T-helper 1 cell treated with Interleukin-12 subunit alpha and Interleukin-12 subunit beta and Interleukin-4 antibody, amounts not matched to agents 30 μg/mL and 1 μg/mL, for 36 hours (primary cell): ENCODE data around the gene MAD1L1.

ENCODE experiments used
- H3K27ac Mint-ChIP-seq: one replicate; pipeline ENCODE4 v1.8.0; 2021; ENCODE audit warnings: mild to moderate bottlenecking, mixed read lengths
- H3K27me3 Mint-ChIP-seq: one replicate; pipeline ENCODE4 v1.8.0; 2021; ENCODE audit warnings: low read depth, mixed read lengths
- H3K36me3 Mint-ChIP-seq: one replicate; pipeline ENCODE4 v1.8.0; 2021; ENCODE audit warnings: low read depth, mixed read lengths
- H3K4me1 Mint-ChIP-seq: one replicate; pipeline ENCODE4 v1.8.0; 2021; ENCODE audit warnings: low read depth, mixed read lengths
- H3K4me3 Mint-ChIP-seq: one replicate; pipeline ENCODE4 v1.8.0; 2021; ENCODE audit warnings: mild to moderate bottlenecking, moderate library complexity, mixed read lengths
- H3K9me3 Mint-ChIP-seq: one replicate; pipeline ENCODE4 v1.8.0; 2021; ENCODE audit warnings: mixed read lengths

The MAD1L1 gene

DNA sequence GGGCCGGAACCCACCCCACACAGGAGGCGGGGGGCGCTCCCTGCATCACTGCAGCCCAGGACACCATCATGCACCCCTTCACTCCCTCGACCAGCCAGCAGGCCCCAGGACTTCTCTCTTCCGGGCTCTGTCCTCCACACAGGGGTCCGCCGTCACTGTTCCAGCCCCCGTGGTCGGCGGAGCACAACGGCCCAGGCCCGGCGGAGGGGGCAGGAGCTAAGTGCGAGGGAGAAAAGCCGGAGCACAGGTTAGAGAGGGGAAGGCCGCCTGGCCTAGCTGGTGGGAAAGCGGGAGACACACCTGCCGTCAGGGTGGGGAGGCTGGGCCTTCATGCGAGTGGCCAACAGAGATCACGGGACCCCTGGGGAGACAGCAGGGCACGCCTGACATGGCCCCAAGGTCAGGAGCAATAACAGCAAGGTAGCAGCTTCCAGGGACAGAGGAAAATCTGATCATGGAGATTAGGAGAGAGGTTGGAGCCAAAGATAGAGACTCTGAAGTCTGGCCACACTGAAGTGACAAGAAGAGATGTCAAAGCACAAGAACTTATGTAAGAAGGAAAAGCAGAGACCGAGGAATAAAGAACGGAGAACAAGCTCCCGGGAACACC, 151.1 kb downstream of the MAD1L1 start:
- no peaks in the 10 kb centered on the region for H3K36me3 Mint-ChIP-seq
- no peak overlapping the region for H3K27ac Mint-ChIP-seq
- no peaks in the 10 kb centered on the region for H3K9me3 Mint-ChIP-seq
- H3K4me3 Mint-ChIP-seq: no peak overlapping the region
- H3K4me1 Mint-ChIP-seq: peaks cover 5% of the 10 kb centered on the region
- no peaks in the 10 kb centered on the region for H3K27me3 Mint-ChIP-seq

DNA sequence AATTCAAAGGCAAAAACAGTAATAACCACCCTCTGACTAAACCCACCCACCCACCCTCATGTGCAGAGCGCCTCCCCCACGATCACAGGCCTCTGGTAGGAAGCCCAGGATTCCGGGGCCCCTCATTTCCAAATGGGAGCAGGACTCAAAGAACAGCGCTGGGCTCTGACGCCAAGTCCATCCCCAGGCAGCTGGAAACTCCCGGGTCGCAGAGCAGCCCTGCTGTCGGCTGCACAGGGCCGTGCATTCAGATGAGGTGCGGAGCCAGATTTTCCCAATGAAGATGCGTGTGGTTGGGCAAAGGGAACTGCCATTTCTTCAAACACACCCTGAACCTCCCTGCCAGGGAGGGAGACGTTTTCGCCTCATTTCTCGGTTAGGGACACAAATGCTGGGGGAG, 152.3 kb downstream of the MAD1L1 start:
- Mint-ChIP-seq H3K27ac (no peak overlapping the region), H3K4me3 (no peak overlapping the region), H3K36me3 (no peaks in the 10 kb centered on the region), H3K27me3 (no peaks in the 10 kb centered on the region), H3K9me3 (no peaks in the 10 kb centered on the region), H3K4me1 (peaks cover 5% of the 10 kb centered on the region)

DNA sequence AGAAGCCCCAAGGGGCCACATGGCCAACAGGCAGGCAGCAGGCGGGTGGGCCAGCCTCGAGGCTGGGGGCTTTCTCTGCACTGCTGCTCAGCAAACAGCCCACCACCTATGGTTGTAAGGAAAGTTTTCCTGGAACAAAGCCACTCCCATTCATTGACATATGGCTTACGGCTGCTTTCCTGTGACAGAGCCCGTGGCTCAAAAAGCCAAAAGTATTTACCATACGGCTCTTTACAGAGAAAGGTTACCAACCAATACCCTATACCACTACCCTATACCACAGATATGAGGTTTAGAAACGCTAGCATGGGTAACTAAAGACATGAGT, 152.7 kb downstream of the MAD1L1 start:
- no peak overlapping the region for H3K4me3 Mint-ChIP-seq
- peaks cover 5% of the 10 kb centered on the region for H3K4me1 Mint-ChIP-seq
- H3K27me3 Mint-ChIP-seq: no peaks in the 10 kb centered on the region
- H3K27ac Mint-ChIP-seq: no peak overlapping the region
- no peaks in the 10 kb centered on the region for H3K36me3 Mint-ChIP-seq
- no peaks in the 10 kb centered on the region for H3K9me3 Mint-ChIP-seq

DNA sequence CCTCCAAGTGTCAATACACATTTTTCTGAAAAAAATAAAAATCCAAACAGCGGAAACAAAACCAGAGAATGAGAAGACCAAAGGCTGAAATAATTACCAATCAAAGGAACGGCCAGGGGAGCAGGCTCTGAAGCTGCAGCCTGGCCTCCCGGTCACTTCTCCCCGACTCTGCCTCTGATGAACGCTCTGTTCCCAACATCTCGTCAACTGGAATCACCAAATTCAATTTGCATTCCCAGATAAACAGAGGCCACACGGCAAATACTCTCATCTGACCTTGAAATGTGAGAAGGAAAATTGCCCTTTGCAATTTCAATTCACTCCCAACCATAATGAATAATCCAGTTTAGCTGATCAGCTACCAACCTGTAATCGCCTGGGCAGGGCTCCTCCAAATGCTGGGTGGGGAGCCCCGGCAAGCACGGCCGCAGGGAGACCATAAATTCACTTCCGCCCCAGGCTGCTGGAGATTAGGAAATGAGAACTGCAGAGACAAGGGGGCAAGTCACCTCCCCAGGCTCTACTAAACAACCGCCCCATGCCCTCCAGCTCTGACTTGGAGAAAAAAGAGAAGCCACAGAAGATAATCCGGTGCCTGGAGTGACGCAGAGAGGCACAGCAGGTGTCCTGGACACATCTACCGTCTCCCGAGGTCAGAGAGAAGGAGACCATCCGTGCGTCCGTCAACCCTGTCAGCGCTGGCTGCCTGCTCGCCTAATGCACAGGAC, 153.2 kb downstream of the MAD1L1 start:
- no peaks in the 10 kb centered on the region for H3K27me3 Mint-ChIP-seq
- H3K4me3 Mint-ChIP-seq: no peak overlapping the region
- H3K9me3 Mint-ChIP-seq: no peaks in the 10 kb centered on the region
- H3K27ac Mint-ChIP-seq: no peak overlapping the region
- H3K4me1 Mint-ChIP-seq: peaks cover under 1% of the 10 kb centered on the region
- no peaks in the 10 kb centered on the region for H3K36me3 Mint-ChIP-seq

DNA sequence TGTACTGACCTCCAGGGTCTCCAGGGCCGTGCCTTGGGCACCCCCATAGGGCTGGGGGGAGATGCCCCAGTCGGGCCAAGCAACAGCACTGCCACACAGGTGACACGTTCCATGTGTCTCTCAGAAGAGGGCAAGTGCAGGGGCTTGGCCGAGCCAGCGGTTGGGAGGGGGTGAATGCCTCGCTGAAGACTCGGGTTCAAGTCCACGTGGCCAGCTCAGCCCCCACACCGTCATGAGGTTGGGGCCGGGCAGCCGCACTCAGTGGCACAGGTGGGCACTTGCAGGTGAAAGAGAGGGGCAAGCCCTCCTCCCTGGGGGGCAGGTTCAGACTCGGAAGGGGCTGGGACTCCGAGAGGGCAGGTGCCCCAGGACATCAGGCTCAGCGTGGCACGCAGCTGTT, 153.8 kb downstream of the MAD1L1 start:
- H3K4me1 Mint-ChIP-seq: no peaks in the 10 kb centered on the region
- H3K27ac Mint-ChIP-seq: no peak overlapping the region
- H3K9me3 Mint-ChIP-seq: no peaks in the 10 kb centered on the region
- no peak overlapping the region for H3K4me3 Mint-ChIP-seq
- H3K36me3 Mint-ChIP-seq: no peaks in the 10 kb centered on the region
- no peaks in the 10 kb centered on the region for H3K27me3 Mint-ChIP-seq

DNA sequence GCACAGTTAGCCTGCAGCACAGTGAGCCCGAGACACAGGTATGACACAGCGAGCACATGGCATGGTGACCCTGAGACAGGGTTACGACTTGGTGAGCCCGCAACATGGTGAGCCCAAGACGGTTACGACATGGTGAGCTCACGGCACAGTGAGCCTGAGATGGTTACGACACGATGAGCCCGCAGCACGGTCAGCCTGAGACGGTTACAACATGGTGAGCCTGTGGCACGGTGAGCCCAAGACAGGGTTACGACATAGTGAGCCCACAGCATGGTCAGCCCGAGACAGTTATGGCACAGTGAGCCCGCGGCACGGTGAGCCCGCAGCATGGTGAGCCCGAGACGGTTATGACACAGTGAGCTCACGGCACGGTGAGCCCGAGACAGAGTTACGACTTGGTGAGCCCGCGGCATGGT, 156.1 kb downstream of the MAD1L1 start:
- H3K9me3 Mint-ChIP-seq: no peaks in the 10 kb centered on the region
- H3K4me3 Mint-ChIP-seq: no peak overlapping the region
- H3K36me3 Mint-ChIP-seq: no peaks in the 10 kb centered on the region
- H3K27ac Mint-ChIP-seq: no peak overlapping the region
- peaks cover 2% of the 10 kb centered on the region for H3K4me1 Mint-ChIP-seq
- H3K27me3 Mint-ChIP-seq: no peaks in the 10 kb centered on the region

DNA sequence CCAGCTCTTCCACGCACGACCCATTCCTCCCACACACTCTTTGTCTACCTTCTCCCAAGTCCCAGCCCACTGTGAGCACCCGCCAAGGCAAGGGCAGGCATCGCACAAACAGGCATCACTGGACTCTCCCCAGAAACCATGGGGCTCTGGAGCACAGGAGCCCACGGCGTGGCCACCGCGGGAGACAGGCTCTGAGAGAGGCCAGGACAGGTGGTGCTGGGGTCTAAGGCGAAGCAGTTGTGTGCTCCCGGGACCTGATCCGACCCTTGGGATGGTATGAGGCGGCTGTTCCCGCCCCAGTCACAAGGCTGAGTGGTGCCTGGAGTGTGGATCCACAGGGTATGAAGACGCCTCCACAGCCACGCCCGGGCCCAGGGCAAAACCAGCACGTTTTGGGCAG, 156.9 kb downstream of the MAD1L1 start:
- Mint-ChIP-seq H3K9me3 (no peaks in the 10 kb centered on the region), H3K4me3 (no peak overlapping the region), H3K27me3 (no peaks in the 10 kb centered on the region), H3K4me1 (peaks cover 2% of the 10 kb centered on the region), H3K27ac (no peak overlapping the region), H3K36me3 (no peaks in the 10 kb centered on the region)

DNA sequence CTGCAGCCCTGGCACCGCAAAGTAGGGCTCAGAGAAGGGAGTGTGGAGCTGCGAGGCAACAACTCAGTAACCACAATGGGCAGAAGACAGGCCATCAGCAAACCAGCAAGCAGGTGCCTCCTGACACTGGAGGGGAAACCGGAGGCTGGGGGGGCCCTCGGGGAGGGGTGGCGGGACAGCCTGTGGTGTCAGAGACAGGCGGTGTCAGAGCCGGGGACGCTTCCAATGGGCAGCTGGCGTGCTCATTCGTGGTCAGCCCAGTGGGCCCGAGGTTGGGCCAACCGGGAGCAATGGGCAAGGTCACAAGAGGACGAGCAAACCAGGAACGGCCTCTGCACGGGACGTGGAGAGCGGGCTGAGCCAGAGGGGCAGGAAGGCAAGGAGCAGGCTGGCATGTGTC, 158.1 kb downstream of the MAD1L1 start:
- H3K27me3 Mint-ChIP-seq: no peaks in the 10 kb centered on the region
- no peaks in the 10 kb centered on the region for H3K36me3 Mint-ChIP-seq
- no peak overlapping the region for H3K27ac Mint-ChIP-seq
- no peak overlapping the region for H3K4me3 Mint-ChIP-seq
- no peaks in the 10 kb centered on the region for H3K9me3 Mint-ChIP-seq
- H3K4me1 Mint-ChIP-seq: peaks cover 2% of the 10 kb centered on the region

DNA sequence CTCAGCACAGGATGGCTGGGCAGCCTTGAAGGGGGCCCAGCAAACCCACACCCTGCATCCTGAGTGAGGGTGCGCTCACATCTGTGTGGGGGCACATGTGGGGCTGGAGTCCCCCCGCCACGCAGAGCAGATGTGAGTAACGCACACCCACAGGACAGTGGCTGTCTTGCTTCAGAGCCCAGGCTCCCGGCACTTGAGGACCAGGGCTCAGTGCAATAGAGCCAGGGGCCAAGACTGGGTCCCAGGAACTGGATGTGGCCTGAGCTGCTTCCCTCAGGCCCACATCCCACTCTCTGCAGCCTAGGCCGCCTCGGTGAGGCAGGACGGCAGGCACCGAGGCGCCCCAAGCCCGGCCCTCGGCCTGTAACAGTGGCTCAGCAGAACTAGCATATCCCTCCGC, 159.9 kb downstream of the MAD1L1 start:
- no peaks in the 10 kb centered on the region for H3K9me3 Mint-ChIP-seq
- H3K4me1 Mint-ChIP-seq: peaks cover 2% of the 10 kb centered on the region
- H3K36me3 Mint-ChIP-seq: no peaks in the 10 kb centered on the region
- H3K27ac Mint-ChIP-seq: no peak overlapping the region
- H3K4me3 Mint-ChIP-seq: no peak overlapping the region
- H3K27me3 Mint-ChIP-seq: no peaks in the 10 kb centered on the region

DNA sequence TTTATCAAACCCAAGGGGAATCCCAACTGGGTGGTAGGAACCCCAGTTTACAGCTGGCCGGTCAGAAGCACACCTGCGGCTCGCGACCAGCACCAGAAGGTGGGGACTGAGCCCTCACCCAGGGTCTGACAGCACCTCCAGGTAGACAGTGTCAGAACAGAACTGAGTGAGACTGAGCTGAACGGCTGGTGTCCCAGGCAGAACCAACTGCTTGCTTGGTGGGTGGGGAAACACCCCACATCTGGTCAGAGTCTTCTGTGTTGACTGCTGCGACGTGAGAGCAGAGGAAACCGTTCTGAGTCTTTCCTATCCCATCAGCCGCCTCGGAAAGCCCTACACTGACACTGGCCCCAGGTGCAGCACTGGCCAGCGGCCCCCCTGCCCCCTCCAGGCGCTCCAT, 160.7 kb downstream of the MAD1L1 start:
- Mint-ChIP-seq H3K4me1 (peaks cover 2% of the 10 kb centered on the region), H3K36me3 (no peaks in the 10 kb centered on the region)

DNA sequence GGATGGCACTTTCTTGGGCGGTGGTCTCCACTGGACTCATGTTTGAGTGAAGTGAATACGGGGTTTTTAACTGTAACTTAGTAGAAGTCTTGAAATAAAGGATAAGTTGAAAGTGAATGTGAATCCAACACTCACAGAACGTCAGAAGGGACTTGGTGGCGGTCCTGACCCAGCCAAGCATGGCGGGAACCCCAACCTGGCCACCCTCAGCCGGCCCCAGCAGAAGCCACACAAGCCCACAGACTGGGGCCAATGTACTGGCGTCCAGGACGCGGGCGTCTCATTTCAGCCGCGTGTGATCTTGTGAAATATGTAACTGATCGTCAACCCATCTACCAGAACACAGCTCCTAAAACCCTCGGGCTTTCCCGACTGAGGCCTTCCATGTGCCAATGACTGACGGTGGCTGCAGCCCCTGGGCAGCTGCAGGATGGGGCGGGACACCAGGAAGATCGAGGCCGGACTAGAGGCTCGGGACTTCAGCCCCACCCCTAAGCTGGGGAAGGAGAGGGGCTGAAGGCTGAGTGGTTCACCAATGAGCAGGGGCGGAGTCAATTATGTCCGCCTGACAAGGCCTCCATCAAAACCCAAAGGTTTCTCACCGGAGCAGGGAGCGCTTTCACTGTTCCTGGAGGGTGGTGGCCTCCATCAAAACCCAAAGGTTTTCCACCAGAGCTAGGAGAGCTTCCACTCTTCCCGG, 161.5 kb downstream of the MAD1L1 start:
- Mint-ChIP-seq H3K36me3 (no peaks in the 10 kb centered on the region), H3K27ac (no peak overlapping the region), H3K4me1 (peaks cover 5% of the 10 kb centered on the region)

More for the DNA sequence above, 160.7 kb downstream of the MAD1L1 start:
- Mint-ChIP-seq H3K27ac (no peak overlapping the region), H3K4me3 (no peak overlapping the region), H3K9me3 (no peaks in the 10 kb centered on the region), H3K27me3 (no peaks in the 10 kb centered on the region)

DNA sequence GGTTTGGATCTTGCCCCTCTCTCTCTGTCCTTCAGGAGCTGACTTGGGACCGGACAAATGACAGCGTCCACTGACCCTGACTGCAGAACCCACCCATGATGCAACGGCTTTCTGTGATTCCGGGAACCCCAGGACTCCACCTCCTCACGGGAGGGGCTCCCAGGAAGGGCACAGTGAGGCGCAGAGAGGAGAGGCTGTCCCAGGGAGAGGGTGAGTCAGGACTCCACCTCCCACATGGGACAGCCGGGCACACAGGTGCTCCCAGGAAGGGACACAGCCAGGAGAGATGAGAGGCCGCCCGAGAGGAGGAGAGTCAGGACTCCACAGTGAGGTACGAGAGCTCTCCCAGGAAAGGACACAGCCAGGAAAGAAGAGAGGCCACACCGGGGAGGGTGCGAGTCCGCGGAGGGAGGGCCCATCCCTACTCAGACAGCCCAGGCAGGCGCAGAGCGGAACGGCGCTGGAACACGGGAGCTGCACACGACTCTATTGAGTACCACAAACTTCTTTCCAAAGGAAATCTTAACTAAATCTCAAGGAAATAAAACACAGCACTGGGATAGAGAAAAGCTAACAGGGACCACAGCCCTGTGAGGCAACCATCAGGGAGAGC, 162.5 kb downstream of the MAD1L1 start:
- Mint-ChIP-seq H3K36me3 (no peaks in the 10 kb centered on the region), H3K9me3 (no peaks in the 10 kb centered on the region), H3K4me3 (no peak overlapping the region), H3K27ac (no peak overlapping the region), H3K4me1 (peaks cover 6% of the 10 kb centered on the region), H3K27me3 (no peaks in the 10 kb centered on the region)

More for the DNA sequence above, 161.5 kb downstream of the MAD1L1 start:
- Mint-ChIP-seq H3K9me3 (no peaks in the 10 kb centered on the region), H3K4me3 (no peak overlapping the region), H3K27me3 (no peaks in the 10 kb centered on the region)

DNA sequence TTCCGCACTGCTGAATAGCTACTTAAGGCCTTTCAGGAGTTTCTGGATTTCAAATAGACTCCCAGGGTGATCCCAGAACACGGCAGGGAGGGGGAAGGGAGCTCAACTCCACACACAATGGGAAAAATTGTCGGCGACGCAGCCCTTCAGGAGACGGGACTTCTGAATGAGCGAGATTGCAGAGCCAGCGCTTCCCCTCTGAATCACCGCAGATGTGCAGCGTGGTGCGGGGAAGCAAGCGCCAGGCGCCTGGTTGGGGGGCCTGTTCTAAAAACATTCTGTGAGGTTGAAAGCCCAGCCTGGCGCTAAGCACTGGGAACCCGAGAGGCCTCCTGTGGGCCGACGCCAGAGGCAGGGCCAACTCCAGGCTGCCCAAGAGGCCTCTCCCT, 163.3 kb downstream of the MAD1L1 start:
- no peak overlapping the region for H3K27ac Mint-ChIP-seq
- H3K4me3 Mint-ChIP-seq: no peak overlapping the region
- no peaks in the 10 kb centered on the region for H3K27me3 Mint-ChIP-seq
- H3K4me1 Mint-ChIP-seq: peaks cover 6% of the 10 kb centered on the region
- no peaks in the 10 kb centered on the region for H3K9me3 Mint-ChIP-seq
- no peaks in the 10 kb centered on the region for H3K36me3 Mint-ChIP-seq

DNA sequence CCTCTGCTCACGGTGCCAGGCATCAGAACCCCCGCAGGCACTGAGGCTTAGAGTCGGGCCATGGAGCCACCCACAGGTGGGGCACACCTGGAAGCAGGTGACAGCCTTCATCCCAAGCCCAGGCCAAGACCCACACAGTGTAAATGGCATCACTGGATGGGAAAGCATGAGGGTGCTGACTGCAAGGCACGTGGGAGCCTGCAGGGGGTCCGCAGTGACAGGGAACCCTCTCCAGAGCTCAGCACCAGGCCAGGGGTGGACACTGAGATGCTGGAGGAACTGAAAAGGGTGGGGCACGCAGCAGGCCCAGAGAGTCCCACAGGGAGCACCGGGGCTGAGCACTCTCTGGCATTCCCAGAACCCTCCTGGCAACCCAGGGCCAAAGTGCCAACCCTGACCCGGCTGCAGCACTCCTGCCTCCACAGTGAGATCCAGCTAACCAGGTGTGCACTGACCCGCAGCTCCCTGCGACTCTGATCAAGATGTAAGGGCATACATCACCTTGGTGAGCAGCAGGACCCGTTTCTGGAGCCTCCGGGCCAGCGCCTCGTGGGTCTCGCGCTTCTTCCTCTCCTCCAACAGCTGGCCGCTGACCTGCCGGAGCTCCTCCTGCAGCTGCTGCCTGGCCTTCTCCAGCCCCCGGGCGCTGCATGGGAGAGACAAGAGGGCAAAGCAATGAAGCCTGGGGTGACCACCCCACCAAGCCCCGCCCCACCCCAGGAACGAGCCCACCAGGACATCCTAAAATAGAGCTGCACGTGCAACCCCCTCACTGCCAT, 163.9 kb downstream of the MAD1L1 start:
- Mint-ChIP-seq H3K36me3 (peaks cover 2% of the 10 kb centered on the region), H3K4me1 (peaks cover 6% of the 10 kb centered on the region), H3K27me3 (no peaks in the 10 kb centered on the region), H3K9me3 (no peaks in the 10 kb centered on the region), H3K4me3 (no peak overlapping the region), H3K27ac (no peak overlapping the region)
